Panc1 (cell line): ENCODE results near the gene ZBTB7C.

Experiments used
- CTCF ChIP-seq: fragments of 450-650 bp; IDR thresholded peaks from 2 replicates; pipeline ENCODE4 v1.5.1; 2017; ENCODE audit warnings: mild to moderate bottlenecking
- POLR2AphosphoS5 ChIP-seq: IDR thresholded peaks from 2 replicates; pipeline ENCODE4 v1.6.1; 2012; ENCODE audit warnings: mild to moderate bottlenecking, low read depth, low read length, moderate library complexity
- REST ChIP-seq, 2 experiments: IDR thresholded peaks; 2 replicates each; pipeline ENCODE4 v1.6.1; 2011 to 2012; ENCODE audit warnings: low read depth in 2 of 2, control low read depth in 1 of 2, low read length in 1 of 2, mild to moderate bottlenecking in 1 of 2, moderate library complexity in 1 of 2; ENCODE audit not compliant: insufficient read depth in 1 of 2
- SIN3A ChIP-seq: IDR thresholded peaks from 2 replicates; pipeline ENCODE4 v1.6.1; 2012; ENCODE audit warnings: low read depth, mild to moderate bottlenecking, low read length, moderate library complexity, borderline replicate concordance; ENCODE audit not compliant: insufficient read depth
- TCF7L2 ChIP-seq: IDR thresholded peaks from 2 replicates; pipeline ENCODE4 v1.6.1; 2011; ENCODE audit warnings: mild to moderate bottlenecking, low read depth, low read length, inconsistent platforms

- TF ChIP-seq CTCF: no peak
- no peak for TF ChIP-seq REST (IDR thresholded peaks at IDR 0.05; ENCODE audit: insufficient read depth in 1 of 2, low read depth in 2 of 2, low read length in 1 of 2)
- TF ChIP-seq POLR2AphosphoS5: no peak
- TF ChIP-seq TCF7L2: no peak
- no peak for TF ChIP-seq SIN3A
Observed at GRCh38 chr18:48365965-48366364, 43.2 kb downstream of the ZBTB7C start.
